ENCODE results near the gene PLCB1. TPM values are rescaled to one million over a fixed set of nuclear protein-coding genes. Genes with fewer than 3 reads are reported as not detected.

Gene PLCB1
- total and polyA plus RNA-seq, 2 experiments from 2014 or later = 14.9 to 20.7 TPM

DNA sequence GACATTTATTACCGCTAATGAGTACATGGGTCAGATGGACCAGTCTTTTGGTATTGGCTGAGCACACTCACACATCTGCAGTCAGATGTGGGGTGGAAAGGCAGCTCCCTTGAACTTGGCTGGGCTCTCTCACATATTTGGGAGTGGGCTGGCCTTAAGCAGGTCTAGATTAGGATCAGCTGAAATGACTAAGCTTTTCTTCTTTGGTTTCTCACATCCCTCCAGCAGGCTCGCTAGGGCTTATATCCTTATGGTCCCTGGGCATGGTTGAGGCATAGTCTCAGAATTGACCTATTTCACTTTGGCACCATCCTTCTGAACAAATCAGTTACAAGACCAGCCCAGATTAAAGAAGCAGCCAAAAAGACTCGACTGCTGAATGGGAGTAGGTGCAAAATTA lies 14.4 kb upstream of the PLCB1 start:
- Histone ChIP-seq H3K79me2 (replicated peaks; ENCODE audit: insufficient read depth) (no peaks in the 10 kb centered on the region), H3F3A (replicated peaks; ENCODE audit: low read depth) (no peaks in the 10 kb centered on the region), H3K27ac (ENCODE audit: low read depth) (no peak overlapping the region), H4K20me1 (replicated peaks; ENCODE audit: insufficient read depth) (no peaks in the 10 kb centered on the region), H3K9me2 (ENCODE audit: insufficient read depth) (peaks cover 6% of the 10 kb centered on the region; the same call in 1 of the 2 replicates), H3K4me3 (no peak overlapping the region), H2AFZ (no peak overlapping the region), H3K4me2 (no peak overlapping the region), H3K27me3 (ENCODE audit: insufficient read depth) (no peaks in the 10 kb centered on the region), H3K4me1 (ENCODE audit: insufficient read depth) (no peaks in the 10 kb centered on the region), H3K36me3 (ENCODE audit: insufficient read depth) (no peaks in the 10 kb centered on the region)
- peaks cover 3% of the 10 kb centered on the region; the same call in 1 of the 3 replicates for H3K4me1 Mint-ChIP-seq
- H3K36me3 Mint-ChIP-seq (ENCODE audit: low read depth) = peaks cover 6% of the 10 kb centered on the region; the same call in 1 of the 3 replicates
- no peak overlapping the region for H3K27ac Mint-ChIP-seq
- TF ChIP-seq NANOG (IDR thresholded peaks at IDR 0.05; ENCODE audit: borderline replicate concordance) = no peak
- no peak overlapping the region for H3K4me3 Mint-ChIP-seq
- peaks cover 3% of the 10 kb centered on the region for H3K27me3 Mint-ChIP-seq (ENCODE audit: insufficient read depth, low read depth, poor library complexity)
- peaks cover 14% of the 10 kb centered on the region for H3K9me3 Mint-ChIP-seq
- DNase-seq (ENCODE audit: low spot score) (no peak), ATAC-seq (no peak)

DNA sequence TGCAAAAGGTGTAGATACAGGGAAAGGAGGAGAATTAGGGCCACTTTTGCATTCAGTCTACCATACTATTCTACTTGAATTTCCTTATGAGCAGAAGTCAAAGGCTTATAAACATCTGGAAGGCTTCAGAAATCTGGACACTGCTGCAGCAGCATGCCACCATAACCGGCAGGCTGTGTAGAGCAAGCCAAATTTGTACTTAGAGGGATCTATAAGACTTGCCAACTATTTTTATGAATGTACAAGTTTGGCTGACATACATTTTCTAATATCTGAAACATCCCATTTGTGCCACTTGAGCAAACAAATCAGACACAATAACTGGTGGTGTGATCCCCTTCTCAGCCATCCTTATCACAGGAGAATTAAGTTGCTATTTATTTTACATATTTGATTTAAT lies 14.0 kb upstream of the PLCB1 start:
- no peaks in the 10 kb centered on the region for H3K4me1 ChIP-seq (ENCODE audit: insufficient read depth)
- Mint-ChIP-seq H3K36me3 (ENCODE audit: low read depth) (peaks cover 6% of the 10 kb centered on the region; the same call in 1 of the 3 replicates), H3K4me1 (peaks cover 3% of the 10 kb centered on the region; the same call in 1 of the 3 replicates), H3K27ac (no peak overlapping the region), H3K27me3 (ENCODE audit: insufficient read depth, low read depth, poor library complexity) (peaks cover 3% of the 10 kb centered on the region), H3K9me3 (peaks cover 10% of the 10 kb centered on the region), H3K4me3 (no peak overlapping the region)
- no peak overlapping the region for H2AFZ ChIP-seq
- H3K27me3 ChIP-seq (ENCODE audit: insufficient read depth) = no peaks in the 10 kb centered on the region
- ATAC-seq (no peak), DNase-seq (ENCODE audit: low spot score) (no peak)
- no peak overlapping the region for H3K4me2 ChIP-seq
- no peaks in the 10 kb centered on the region for H3K79me2 ChIP-seq (replicated peaks; ENCODE audit: insufficient read depth)
- no peak for TF ChIP-seq CREB1 (CRISPR knock-in tag; IDR thresholded peaks at IDR 0.05; ENCODE audit: low read depth)
- H3K9me2 ChIP-seq (ENCODE audit: insufficient read depth) = peaks cover 6% of the 10 kb centered on the region; the same call in 1 of the 2 replicates
- no peaks in the 10 kb centered on the region for H4K20me1 ChIP-seq (replicated peaks; ENCODE audit: insufficient read depth)
- H3K36me3 ChIP-seq (ENCODE audit: insufficient read depth) = no peaks in the 10 kb centered on the region
- no peak overlapping the region for H3K27ac ChIP-seq (ENCODE audit: low read depth)
- H3K4me3 ChIP-seq = no peak overlapping the region
- no peaks in the 10 kb centered on the region for H3F3A ChIP-seq (replicated peaks; ENCODE audit: low read depth)

DNA sequence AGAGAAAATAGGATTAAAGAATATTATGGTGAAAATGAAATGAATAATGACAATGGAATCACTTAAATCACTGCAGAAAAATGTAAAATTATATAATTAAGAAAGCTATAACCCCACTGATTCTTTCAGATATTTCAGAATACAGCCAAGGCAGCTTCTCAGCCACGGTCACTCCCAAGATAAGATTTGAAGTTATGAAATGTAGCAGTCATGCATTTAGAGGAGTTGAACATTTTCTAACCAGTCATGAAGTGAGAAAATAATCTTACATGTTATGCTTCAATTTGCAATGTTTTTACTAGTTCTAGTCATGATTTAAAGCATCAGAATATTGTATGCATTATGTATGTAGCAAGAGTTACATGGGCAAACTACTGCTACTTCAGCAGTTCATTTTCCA lies 13.3 kb upstream of the PLCB1 start:
- ATAC-seq (no peak), DNase-seq (ENCODE audit: low spot score) (no peak)
- no peaks in the 10 kb centered on the region for H3K79me2 ChIP-seq (replicated peaks; ENCODE audit: insufficient read depth)
- Mint-ChIP-seq H3K36me3 (ENCODE audit: low read depth) (peaks cover 6% of the 10 kb centered on the region; the same call in 1 of the 3 replicates), H3K27ac (no peak overlapping the region), H3K4me3 (no peak overlapping the region), H3K9me3 (peaks cover 8% of the 10 kb centered on the region), H3K4me1 (peaks cover 3% of the 10 kb centered on the region; the same call in 1 of the 3 replicates), H3K27me3 (ENCODE audit: insufficient read depth, low read depth, poor library complexity) (peaks cover 3% of the 10 kb centered on the region)
- H2AFZ ChIP-seq = no peak overlapping the region
- no peaks in the 10 kb centered on the region for H3K36me3 ChIP-seq (ENCODE audit: insufficient read depth)
- no peaks in the 10 kb centered on the region for H4K20me1 ChIP-seq (replicated peaks; ENCODE audit: insufficient read depth)
- no peaks in the 10 kb centered on the region for H3K27me3 ChIP-seq (ENCODE audit: insufficient read depth)
- no peak overlapping the region for H3K4me3 ChIP-seq
- H3K9me2 ChIP-seq (ENCODE audit: insufficient read depth) = peaks cover 6% of the 10 kb centered on the region; the same call in 1 of the 2 replicates
- H3F3A ChIP-seq (replicated peaks; ENCODE audit: low read depth) = no peaks in the 10 kb centered on the region
- H3K4me1 ChIP-seq (ENCODE audit: insufficient read depth) = no peaks in the 10 kb centered on the region
- no peak overlapping the region for H3K4me2 ChIP-seq
- TF ChIP-seq JUNB (IDR thresholded peaks at IDR 0.05; ENCODE audit: unreplicated experiment) (no peak), EZH2 (IDR thresholded peaks at IDR 0.05; ENCODE audit: low read depth, unreplicated experiment) (no peak), EZH2phosphoT487 (IDR thresholded peaks at IDR 0.05; ENCODE audit: unreplicated experiment) (no peak), ZNF114 (CRISPR knock-in tag; IDR thresholded peaks at IDR 0.05) (no peak), STAT1 (IDR thresholded peaks at IDR 0.05; ENCODE audit: unreplicated experiment) (no peak), NANOG (IDR thresholded peaks at IDR 0.05; ENCODE audit: borderline replicate concordance) (no peak)
- TF ChIP-seq, protein P1, sequence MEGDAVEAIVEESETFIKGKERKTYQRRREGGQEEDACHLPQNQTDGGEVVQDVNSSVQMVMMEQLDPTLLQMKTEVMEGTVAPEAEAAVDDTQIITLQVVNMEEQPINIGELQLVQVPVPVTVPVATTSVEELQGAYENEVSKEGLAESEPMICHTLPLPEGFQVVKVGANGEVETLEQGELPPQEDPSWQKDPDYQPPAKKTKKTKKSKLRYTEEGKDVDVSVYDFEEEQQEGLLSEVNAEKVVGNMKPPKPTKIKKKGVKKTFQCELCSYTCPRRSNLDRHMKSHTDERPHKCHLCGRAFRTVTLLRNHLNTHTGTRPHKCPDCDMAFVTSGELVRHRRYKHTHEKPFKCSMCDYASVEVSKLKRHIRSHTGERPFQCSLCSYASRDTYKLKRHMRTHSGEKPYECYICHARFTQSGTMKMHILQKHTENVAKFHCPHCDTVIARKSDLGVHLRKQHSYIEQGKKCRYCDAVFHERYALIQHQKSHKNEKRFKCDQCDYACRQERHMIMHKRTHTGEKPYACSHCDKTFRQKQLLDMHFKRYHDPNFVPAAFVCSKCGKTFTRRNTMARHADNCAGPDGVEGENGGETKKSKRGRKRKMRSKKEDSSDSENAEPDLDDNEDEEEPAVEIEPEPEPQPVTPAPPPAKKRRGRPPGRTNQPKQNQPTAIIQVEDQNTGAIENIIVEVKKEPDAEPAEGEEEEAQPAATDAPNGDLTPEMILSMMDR (conservative IDR thresholded peaks at IDR 0.05; ENCODE audit: low read depth in 2 of 2) = no peak
- TF ChIP-seq, protein P2, sequence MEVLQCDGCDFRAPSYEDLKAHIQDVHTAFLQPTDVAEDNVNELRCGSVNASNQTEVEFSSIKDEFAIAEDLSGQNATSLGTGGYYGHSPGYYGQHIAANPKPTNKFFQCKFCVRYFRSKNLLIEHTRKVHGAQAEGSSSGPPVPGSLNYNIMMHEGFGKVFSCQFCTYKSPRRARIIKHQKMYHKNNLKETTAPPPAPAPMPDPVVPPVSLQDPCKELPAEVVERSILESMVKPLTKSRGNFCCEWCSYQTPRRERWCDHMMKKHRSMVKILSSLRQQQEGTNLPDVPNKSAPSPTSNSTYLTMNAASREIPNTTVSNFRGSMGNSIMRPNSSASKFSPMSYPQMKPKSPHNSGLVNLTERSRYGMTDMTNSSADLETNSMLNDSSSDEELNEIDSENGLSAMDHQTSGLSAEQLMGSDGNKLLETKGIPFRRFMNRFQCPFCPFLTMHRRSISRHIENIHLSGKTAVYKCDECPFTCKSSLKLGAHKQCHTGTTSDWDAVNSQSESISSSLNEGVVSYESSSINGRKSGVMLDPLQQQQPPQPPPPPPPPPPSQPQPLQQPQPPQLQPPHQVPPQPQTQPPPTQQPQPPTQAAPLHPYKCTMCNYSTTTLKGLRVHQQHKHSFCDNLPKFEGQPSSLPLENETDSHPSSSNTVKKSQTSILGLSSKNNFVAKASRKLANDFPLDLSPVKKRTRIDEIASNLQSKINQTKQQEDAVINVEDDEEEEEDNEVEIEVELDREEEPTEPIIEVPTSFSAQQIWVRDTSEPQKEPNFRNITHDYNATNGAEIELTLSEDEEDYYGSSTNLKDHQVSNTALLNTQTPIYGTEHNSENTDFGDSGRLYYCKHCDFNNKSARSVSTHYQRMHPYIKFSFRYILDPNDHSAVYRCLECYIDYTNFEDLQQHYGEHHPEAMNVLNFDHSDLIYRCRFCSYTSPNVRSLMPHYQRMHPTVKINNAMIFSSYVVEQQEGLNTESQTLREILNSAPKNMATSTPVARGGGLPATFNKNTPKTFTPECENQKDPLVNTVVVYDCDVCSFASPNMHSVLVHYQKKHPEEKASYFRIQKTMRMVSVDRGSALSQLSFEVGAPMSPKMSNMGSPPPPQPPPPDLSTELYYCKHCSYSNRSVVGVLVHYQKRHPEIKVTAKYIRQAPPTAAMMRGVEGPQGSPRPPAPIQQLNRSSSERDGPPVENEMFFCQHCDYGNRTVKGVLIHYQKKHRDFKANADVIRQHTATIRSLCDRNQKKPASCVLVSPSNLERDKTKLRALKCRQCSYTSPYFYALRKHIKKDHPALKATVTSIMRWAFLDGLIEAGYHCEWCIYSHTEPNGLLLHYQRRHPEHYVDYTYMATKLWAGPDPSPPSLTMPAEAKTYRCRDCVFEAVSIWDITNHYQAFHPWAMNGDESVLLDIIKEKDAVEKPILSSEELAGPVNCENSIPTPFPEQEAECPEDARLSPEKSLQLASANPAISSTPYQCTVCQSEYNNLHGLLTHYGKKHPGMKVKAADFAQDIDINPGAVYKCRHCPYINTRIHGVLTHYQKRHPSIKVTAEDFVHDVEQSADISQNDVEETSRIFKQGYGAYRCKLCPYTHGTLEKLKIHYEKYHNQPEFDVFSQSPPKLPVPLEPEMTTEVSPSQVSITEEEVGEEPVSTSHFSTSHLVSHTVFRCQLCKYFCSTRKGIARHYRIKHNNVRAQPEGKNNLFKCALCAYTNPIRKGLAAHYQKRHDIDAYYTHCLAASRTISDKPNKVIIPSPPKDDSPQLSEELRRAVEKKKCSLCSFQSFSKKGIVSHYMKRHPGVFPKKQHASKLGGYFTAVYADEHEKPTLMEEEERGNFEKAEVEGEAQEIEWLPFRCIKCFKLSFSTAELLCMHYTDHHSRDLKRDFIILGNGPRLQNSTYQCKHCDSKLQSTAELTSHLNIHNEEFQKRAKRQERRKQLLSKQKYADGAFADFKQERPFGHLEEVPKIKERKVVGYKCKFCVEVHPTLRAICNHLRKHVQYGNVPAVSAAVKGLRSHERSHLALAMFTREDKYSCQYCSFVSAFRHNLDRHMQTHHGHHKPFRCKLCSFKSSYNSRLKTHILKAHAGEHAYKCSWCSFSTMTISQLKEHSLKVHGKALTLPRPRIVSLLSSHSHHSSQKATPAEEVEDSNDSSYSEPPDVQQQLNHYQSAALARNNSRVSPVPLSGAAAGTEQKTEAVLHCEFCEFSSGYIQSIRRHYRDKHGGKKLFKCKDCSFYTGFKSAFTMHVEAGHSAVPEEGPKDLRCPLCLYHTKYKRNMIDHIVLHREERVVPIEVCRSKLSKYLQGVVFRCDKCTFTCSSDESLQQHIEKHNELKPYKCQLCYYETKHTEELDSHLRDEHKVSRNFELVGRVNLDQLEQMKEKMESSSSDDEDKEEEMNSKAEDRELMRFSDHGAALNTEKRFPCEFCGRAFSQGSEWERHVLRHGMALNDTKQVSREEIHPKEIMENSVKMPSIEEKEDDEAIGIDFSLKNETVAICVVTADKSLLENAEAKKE (CRISPR knock-in tag; IDR thresholded peaks at IDR 0.05) = no peak
- H3K27ac ChIP-seq (ENCODE audit: low read depth) = no peak overlapping the region
